ACHN (cell line): ENCODE results near the gene CNTNAP2.

Experiments
- DNase-seq: peaks from one replicate; pipeline ENCODE4 v3.0.0-alpha.2; 2015
- in situ Hi-C: cut with HindIII; loops from 2 replicates; pipeline ENCODE4 v1.10.0; 2017; ENCODE audit warnings: low sequenced_read_pairs, low pct_ligation_motif_present, low pct_unique_long_range_greater_than_20kb

The CNTNAP2 gene

GRCh38 chr7:146982482-146982881 lies 865.9 kb downstream of the CNTNAP2 start:
- in situ Hi-C loops = no loop called here

GRCh38 chr7:146991596-146991995 lies 875.0 kb downstream of the CNTNAP2 start:
- in situ Hi-C loops = no loop called here
- DNase-seq = no peak

More at GRCh38 chr7:146982482-146982881, 865.9 kb downstream of the CNTNAP2 start:
- no peak for DNase-seq

- in situ Hi-C loops = no loop called here
- no peak for DNase-seq
These were observed 877.2 kb downstream of the CNTNAP2 start for GRCh38 chr7:146993764-146994163.

- no peak for DNase-seq
- in situ Hi-C loops = no loop called here
These were observed 891.9 kb downstream of the CNTNAP2 start for GRCh38 chr7:147008530-147008929.

- in situ Hi-C loops = no loop called here
- DNase-seq = no peak
These were observed 896.1 kb downstream of the CNTNAP2 start for GRCh38 chr7:147012666-147013065.

- in situ Hi-C loops = no loop called here
- DNase-seq = no peak
These were observed 897.2 kb downstream of the CNTNAP2 start for GRCh38 chr7:147013825-147014224.

- in situ Hi-C loops = no loop called here
These were observed 897.8 kb downstream of the CNTNAP2 start for GRCh38 chr7:147014286-147014955.

GRCh38 chr7:147015999-147016398 lies 899.4 kb downstream of the CNTNAP2 start:
- in situ Hi-C loops = no loop called here
- no peak for DNase-seq

More at GRCh38 chr7:147014286-147014955, 897.8 kb downstream of the CNTNAP2 start:
- DNase-seq = no peak

- in situ Hi-C loops = no loop called here
These were observed 905.5 kb downstream of the CNTNAP2 start for GRCh38 chr7:147022056-147022455.

GRCh38 chr7:147023440-147023839 lies 906.8 kb downstream of the CNTNAP2 start:
- DNase-seq = no peak
- in situ Hi-C loops = no loop called here

More at GRCh38 chr7:147022056-147022455, 905.5 kb downstream of the CNTNAP2 start:
- DNase-seq = no peak

GRCh38 chr7:147029953-147030352 lies 913.4 kb downstream of the CNTNAP2 start:
- no peak for DNase-seq
- in situ Hi-C loops = no loop called here

- no peak for DNase-seq
- in situ Hi-C loops = no loop called here
These were observed 917.0 kb downstream of the CNTNAP2 start for GRCh38 chr7:147033641-147034040.

- in situ Hi-C loops = no loop called here
- no peak for DNase-seq
These were observed 924.8 kb downstream of the CNTNAP2 start for GRCh38 chr7:147041438-147041837.

GRCh38 chr7:147044941-147045340 lies 928.3 kb downstream of the CNTNAP2 start:
- in situ Hi-C loops = no loop called here
- no peak for DNase-seq

- in situ Hi-C loops = no loop called here
These were observed 931.1 kb downstream of the CNTNAP2 start for GRCh38 chr7:147047696-147048095.

GRCh38 chr7:147048864-147049263 lies 932.3 kb downstream of the CNTNAP2 start:
- in situ Hi-C loops = no loop called here
- no peak for DNase-seq

More at GRCh38 chr7:147047696-147048095, 931.1 kb downstream of the CNTNAP2 start:
- DNase-seq = no peak

GRCh38 chr7:147052818-147053217 lies 936.2 kb downstream of the CNTNAP2 start:
- no peak for DNase-seq

GRCh38 chr7:147053746-147054145 lies 937.1 kb downstream of the CNTNAP2 start:
- in situ Hi-C loops = no loop called here
- no peak for DNase-seq

More at GRCh38 chr7:147052818-147053217, 936.2 kb downstream of the CNTNAP2 start:
- in situ Hi-C loops = no loop called here

- in situ Hi-C loops = no loop called here
These were observed 943.5 kb downstream of the CNTNAP2 start for GRCh38 chr7:147060070-147060469.

GRCh38 chr7:147062897-147063296 lies 946.3 kb downstream of the CNTNAP2 start:
- in situ Hi-C loops = no loop called here
- no peak for DNase-seq

More at GRCh38 chr7:147060070-147060469, 943.5 kb downstream of the CNTNAP2 start:
- no peak for DNase-seq
